CD14-positive monocyte (primary cell): Measurements from ENCODE around the gene GALNT6. TPM values are rescaled to one million over a fixed set of nuclear protein-coding genes. Genes with fewer than 3 reads are reported as not detected.

Source experiments
- DNase-seq, 3 donors: peaks; one replicate each; pipeline ENCODE4 v3.0.0-alpha.2; 2011 to 2022
- H2AFZ ChIP-seq: 2 replicates; pipeline ENCODE4 v1.6.0; 2012; ENCODE audit warnings: mild to moderate bottlenecking, low read depth, low read length, inconsistent platforms; ENCODE audit not compliant: insufficient read depth, poor library complexity, severe bottlenecking
- H3K27ac ChIP-seq, 2 donors: 1 replicate in 1 of 2; 2 replicates in 1 of 2; pipeline ENCODE4 v1.5.1; 2012 to 2013; ENCODE audit warnings: low read length in 2 of 2, control low read depth in 1 of 2, inconsistent platforms in 1 of 2, low read depth in 1 of 2, mild to moderate bottlenecking in 1 of 2
- H3K27me3 ChIP-seq, 2 donors: one replicate each; pipeline versions ENCODE4 v1.6.0 to v1.6.1; 2011 to 2013; ENCODE audit warnings: low read length in 2 of 2; ENCODE audit not compliant: control insufficient read depth in 2 of 2, insufficient read depth in 2 of 2
- H3K36me3 ChIP-seq, 2 donors: replicated peaks in 1 of 2; 1 replicate in 1 of 2; 2 replicates in 1 of 2; pipeline versions ENCODE4 v1.5.1 to v1.6.1; 2012 to 2013; ENCODE audit warnings: low read length in 2 of 2, control low read depth in 1 of 2, inconsistent platforms in 1 of 2, mild to moderate bottlenecking in 1 of 2; ENCODE audit not compliant: insufficient read depth in 2 of 2, control insufficient read depth in 1 of 2
- H3K4me1 ChIP-seq, 2 donors: 1 replicate in 1 of 2; 2 replicates in 1 of 2; pipeline versions ENCODE4 v1.5.1 to v1.6.1; 2012 to 2013; ENCODE audit warnings: low read length in 2 of 2, control low read depth in 1 of 2, inconsistent platforms in 1 of 2, mild to moderate bottlenecking in 1 of 2, moderate library complexity in 1 of 2; ENCODE audit not compliant: insufficient read depth in 2 of 2, control insufficient read depth in 1 of 2
- H3K4me2 ChIP-seq: replicated peaks from 2 replicates; pipeline ENCODE3; 2012; ENCODE audit warnings: low read length, moderate library complexity, mild to moderate bottlenecking; ENCODE audit not compliant: poor library complexity, severe bottlenecking; ENCODE audit errors: extremely low read depth
- H3K4me3 ChIP-seq, 3 experiments: fragments of 200-600 bp in 1 of 3; sonication (generic) in 1 of 3; replicated peaks in 1 of 3; 1 replicate in 2 of 3; 2 replicates in 1 of 3; pipeline ENCODE4 v1.5.1; 2011 to 2013; ENCODE audit warnings: low read length in 3 of 3, mild to moderate bottlenecking in 3 of 3, control low read depth in 2 of 3, low read depth in 2 of 3, inconsistent platforms in 1 of 3, moderate library complexity in 1 of 3
- H3K79me2 ChIP-seq: 2 replicates; pipeline ENCODE4 v1.6.0; 2012; ENCODE audit warnings: mild to moderate bottlenecking, control low read depth, inconsistent platforms, low read length, moderate library complexity; ENCODE audit not compliant: insufficient read depth
- H3K9ac ChIP-seq: 2 replicates; pipeline ENCODE4 v1.6.0; 2017; ENCODE audit warnings: low read length, mild to moderate bottlenecking; ENCODE audit not compliant: insufficient read depth, poor library complexity, severe bottlenecking
- H3K9me3 ChIP-seq, 2 donors: replicated peaks in 1 of 2; 1 replicate in 1 of 2; 2 replicates in 1 of 2; pipeline versions ENCODE4 v1.5.1 to v1.6.1; 2012 to 2013; ENCODE audit warnings: low read length in 2 of 2, control low read depth in 1 of 2; ENCODE audit not compliant: control insufficient read depth in 1 of 2, insufficient read depth in 1 of 2
- H4K20me1 ChIP-seq: 2 replicates; pipeline ENCODE4 v1.6.0; 2012; ENCODE audit warnings: mild to moderate bottlenecking, low read length, control low read depth, moderate library complexity; ENCODE audit not compliant: insufficient read depth
- H3K27ac Mint-ChIP-seq, 7 donors: one replicate each; pipeline ENCODE4 v1.8.0; 2020; ENCODE audit warnings: mild to moderate bottlenecking in 7 of 7, mixed read lengths in 7 of 7, moderate library complexity in 6 of 7, inconsistent platforms in 2 of 7
- H3K27me3 Mint-ChIP-seq, 3 donors: one replicate each; pipeline ENCODE4 v1.8.0; 2021 to 2022; ENCODE audit warnings: low read depth in 3 of 3, mild to moderate bottlenecking in 3 of 3, mixed read lengths in 3 of 3, moderate library complexity in 3 of 3, inconsistent platforms in 1 of 3
- H3K36me3 Mint-ChIP-seq, 2 donors: one replicate each; pipeline ENCODE4 v1.8.0; 2020; ENCODE audit warnings: mixed read lengths in 2 of 2, inconsistent platforms in 1 of 2, mild to moderate bottlenecking in 1 of 2
- H3K4me1 Mint-ChIP-seq: one replicate; pipeline ENCODE4 v1.8.0; 2020; ENCODE audit warnings: mild to moderate bottlenecking, mixed read lengths
- H3K4me3 Mint-ChIP-seq, 2 donors: one replicate each; pipeline ENCODE4 v1.8.0; 2020; ENCODE audit warnings: mild to moderate bottlenecking in 2 of 2, mixed read lengths in 2 of 2, moderate library complexity in 1 of 2
- H3K9me3 Mint-ChIP-seq, 7 donors: one replicate each; pipeline ENCODE4 v1.8.0; 2020 to 2022; ENCODE audit warnings: mixed read lengths in 7 of 7, mild to moderate bottlenecking in 6 of 7, moderate library complexity in 6 of 7, inconsistent platforms in 2 of 7
- CTCF ChIP-seq: fragments of 200-600 bp; IDR thresholded peaks from one replicate; pipeline ENCODE4 v1.8.0; 2022; ENCODE audit warnings: antibody characterized with exemption, mild to moderate bottlenecking
- WGBS: methylation state at CpG from one replicate; pipeline ENCODE4 v1.1.5; 2013; ENCODE audit warnings: missing lambda C conversion rate; ENCODE audit not compliant: insufficient coverage; 5-methylcytosine and 5-hydroxymethylcytosine counted together
- intact Hi-C, 2 donors: fragments of 100-400 bp; cut with micrococcal nuclease; formaldehyde crosslinking; loops; one replicate each; pipeline versions ENCODE4 v1.15.0 to v1.15.1; 2023
- polyA plus RNA-seq, 3 donors: library from polyadenylated mRNA; depleted of rRNA in 1 of 3; unstranded in 2 of 3; stranded (reverse) in 1 of 3; fragments of 300-500 nt in 2 of 3; fragments of >200 nt in 1 of 3; fragmentation: Illumina TruSeq in 2 of 3; gene quantifications; 1 replicate in 2 of 3; 2 replicates in 1 of 3; pipeline ENCODE4 v1.2.3, GENCODE V29; 2012 to 2021

The GALNT6 gene
- polyA plus RNA-seq, 3 donors = 3.2 to 12.9 (median 10.4) TPM

- TF ChIP-seq CTCF = no peak
- Mint-ChIP-seq H3K27ac (peak within 1 kb of the TSS; percentile 89 to 95 (median 92)), H3K9me3 (no peaks in the 10 kb centered on the region), H3K4me3 (peak within 1 kb of the TSS; percentile 92 to 98), H3K36me3 (peaks cover 11 to 20% of the 10 kb centered on the region in 2 donors), H3K27me3 (peaks cover 0 to 2% (median 0%) of the 10 kb centered on the region in 3 donors), H3K4me1 (peaks cover 92% of the 10 kb centered on the region)
- Histone ChIP-seq H3K36me3 (no peaks in the 10 kb centered on the region), H4K20me1 (peaks cover 31% of the 10 kb centered on the region), H3K9ac (peak within 1 kb of the TSS; percentile 84), H3K9me3 (no peaks in the 10 kb centered on the region), H3K4me1 (peaks cover 92 to 97% of the 10 kb centered on the region in 2 donors), H3K4me3 (peak within 1 kb of the TSS; percentile 68 to 99 (median 81)), H3K79me2 (peaks cover 73% of the 10 kb centered on the region), H3K27ac (peak within 1 kb of the TSS; percentile 83 to 95), H3K4me2 (peak within 1 kb of the TSS; percentile 99), H3K27me3 (no peaks in the 10 kb centered on the region), H2AFZ (peak within 1 kb of the TSS; percentile 75)
- 30% methylated on average over 56 of the region's 60 CpGs for WGBS
- peak in 2 of 3 donors; percentile 56 to 58 for DNase-seq
- intact Hi-C loops = loop anchor here in 1 of 2 donors (5.0 kb wide), 1 partner anchor 68 kb away; the partner anchor contains the start of gene GALNT6
Observed at GRCh38 chr12:51323966-51324895, 67.0 kb downstream of the GALNT6 start, which contains the start of gene BIN2. TSS of gene BIN2 (minus strand) at chr12:51324174. CDS start at chr12:51324102, 72 bp downstream.

GRCh38 chr12:51323317-51323960 is 67.8 kb downstream of the GALNT6 start:
- under 1% methylated on average over 11 of the region's 15 CpGs for WGBS
- Histone ChIP-seq H3K27me3 (no peaks in the 10 kb centered on the region), H3K9ac (peak overlapping the region; percentile 84), H4K20me1 (peaks cover 39% of the 10 kb centered on the region), H3K36me3 (no peaks in the 10 kb centered on the region), H3K4me2 (peak overlapping the region; percentile 99), H3K27ac (peak overlapping the region; percentile 83 to 95), H3K9me3 (no peaks in the 10 kb centered on the region), H3K4me3 (peak overlapping the region; percentile 68 to 99 (median 81)), H3K79me2 (peaks cover 78% of the 10 kb centered on the region), H2AFZ (peak overlapping the region; percentile 75), H3K4me1 (peaks cover 92 to 97% of the 10 kb centered on the region in 2 donors)
- H3K9me3 Mint-ChIP-seq = no peaks in the 10 kb centered on the region
- intact Hi-C loops = loop anchor here in 1 of 2 donors (5.0 kb wide), 1 partner anchor 69 kb away; the partner anchor contains the start of gene GALNT6
- no peaks in the 10 kb centered on the region for H3K27me3 Mint-ChIP-seq
- H3K27ac Mint-ChIP-seq = peak overlapping the region; percentile 89 to 95 (median 92)
- peaks cover 11 to 25% of the 10 kb centered on the region in 2 donors for H3K36me3 Mint-ChIP-seq
- peak in 2 of 3 donors; percentile 22 to 32 for DNase-seq
- TF ChIP-seq CTCF = no peak
- peak overlapping the region; percentile 92 to 98 for H3K4me3 Mint-ChIP-seq
- H3K4me1 Mint-ChIP-seq = peaks cover 92% of the 10 kb centered on the region
